Trophoblast cell (in vitro differentiated cells and primary cell): ENCODE data around the gene FAM53A.
A peak's percentile ranks its signal among the peaks of the same experiment; 100 is the strongest.

Source experiments
- DNase-seq, 2 donors: peaks; one replicate each; pipeline ENCODE4 v3.0.0-alpha.2; 2016
- H2AFZ ChIP-seq: 2 replicates; pipeline ENCODE4 v1.6.1; 2013; ENCODE audit warnings: low read length, moderate library complexity, mild to moderate bottlenecking; ENCODE audit not compliant: insufficient read depth, poor library complexity
- H2AK5ac ChIP-seq: 2 replicates; pipeline ENCODE4 v1.6.1; 2013; ENCODE audit warnings: mild to moderate bottlenecking, low read length
- H2BK120ac ChIP-seq: 2 replicates; pipeline ENCODE4 v1.6.1; 2013; ENCODE audit warnings: low read length, mild to moderate bottlenecking, moderate library complexity; ENCODE audit not compliant: insufficient read depth, poor library complexity
- H2BK12ac ChIP-seq: 2 replicates; pipeline ENCODE4 v1.6.1; 2013; ENCODE audit warnings: mild to moderate bottlenecking, low read length, moderate library complexity
- H2BK5ac ChIP-seq: 2 replicates; pipeline ENCODE4 v1.6.1; 2013; ENCODE audit warnings: low read length, low read depth, moderate library complexity, mild to moderate bottlenecking; ENCODE audit not compliant: poor library complexity
- H3K14ac ChIP-seq: 2 replicates; pipeline ENCODE4 v1.6.1; 2013; ENCODE audit warnings: mild to moderate bottlenecking, low read length
- H3K18ac ChIP-seq: 2 replicates; pipeline ENCODE4 v1.6.1; 2013; ENCODE audit warnings: mild to moderate bottlenecking, low read length
- H3K23ac ChIP-seq: 2 replicates; pipeline ENCODE4 v1.6.1; 2013; ENCODE audit warnings: low read length
- H3K27ac ChIP-seq: 2 replicates; pipeline ENCODE4 v1.5.1; 2013; ENCODE audit warnings: low read depth, mild to moderate bottlenecking, inconsistent platforms, low read length, moderate library complexity
- H3K27me3 ChIP-seq: 2 replicates; pipeline ENCODE4 v1.6.1; 2013; ENCODE audit warnings: inconsistent platforms, mild to moderate bottlenecking, low read length, moderate library complexity; ENCODE audit not compliant: insufficient read depth
- H3K36me3 ChIP-seq, 2 experiments: 1 replicate in 1 of 2; 2 replicates in 1 of 2; pipeline ENCODE4 v1.6.1; 2013; ENCODE audit warnings: low read length in 2 of 2, mild to moderate bottlenecking in 2 of 2, moderate library complexity in 1 of 2; ENCODE audit not compliant: insufficient read depth in 2 of 2, control insufficient read depth in 1 of 2
- H3K4ac ChIP-seq: 2 replicates; pipeline ENCODE4 v1.6.1; 2013; ENCODE audit warnings: low read depth, mild to moderate bottlenecking, low read length, moderate library complexity
- H3K4me1 ChIP-seq, 2 experiments: 1 replicate in 1 of 2; 2 replicates in 1 of 2; pipeline ENCODE4 v1.6.1; 2013; ENCODE audit warnings: low read length in 2 of 2, mild to moderate bottlenecking in 2 of 2, moderate library complexity in 1 of 2; ENCODE audit not compliant: insufficient read depth in 2 of 2, control insufficient read depth in 1 of 2
- H3K4me2 ChIP-seq: 2 replicates; pipeline ENCODE4 v1.6.1; 2013; ENCODE audit warnings: inconsistent platforms, mild to moderate bottlenecking, low read length, moderate library complexity
- H3K4me3 ChIP-seq: 2 replicates; pipeline ENCODE4 v1.5.1; 2013; ENCODE audit warnings: mild to moderate bottlenecking, low read depth, low read length, inconsistent platforms
- H3K79me1 ChIP-seq: one replicate; pipeline ENCODE4 v1.6.1; 2013; ENCODE audit warnings: low read length
- H3K79me2 ChIP-seq: 2 replicates; pipeline ENCODE4 v1.6.1; 2013; ENCODE audit warnings: low read length, mild to moderate bottlenecking; ENCODE audit not compliant: control insufficient read depth, insufficient read depth, poor library complexity
- H3K9ac ChIP-seq: 2 replicates; pipeline ENCODE4 v1.6.1; 2013; ENCODE audit warnings: mild to moderate bottlenecking, low read length
- H3K9me3 ChIP-seq: 2 replicates; pipeline ENCODE4 v1.6.1; 2013; ENCODE audit warnings: low read depth, mild to moderate bottlenecking, control low read depth, inconsistent platforms, low read length; ENCODE audit not compliant: insufficient read depth
- H4K12ac ChIP-seq: 2 replicates; pipeline ENCODE4 v1.6.1; 2013; ENCODE audit warnings: low read depth, mild to moderate bottlenecking, low read length, moderate library complexity
- H4K8ac ChIP-seq: 2 replicates; pipeline ENCODE4 v1.6.1; 2013; ENCODE audit warnings: low read depth, mild to moderate bottlenecking, low read length, moderate library complexity
- H4K91ac ChIP-seq: one replicate; pipeline ENCODE4 v1.6.1; 2013; ENCODE audit warnings: low read depth, mild to moderate bottlenecking, low read length, moderate library complexity
- WGBS: extraction: QIAGEN DNeasy Blood & Tissue Kit; methylation state at CpG from one replicate; pipeline ENCODE4 v1.1.7; 2013; ENCODE audit warnings: missing lambda C conversion rate; ENCODE audit not compliant: insufficient read length, insufficient coverage; ENCODE audit errors: extremely low coverage; 5-methylcytosine and 5-hydroxymethylcytosine counted together

Gene FAM53A

GRCh38 chr4:1664141-1664540 lies 20.0 kb downstream of the FAM53A start:
- H3K18ac ChIP-seq = no peak overlapping the region
- H3K23ac ChIP-seq = no peak overlapping the region
- no peak overlapping the region for H2BK5ac ChIP-seq
- H3K36me3 ChIP-seq = no peaks in the 10 kb centered on the region
- no peaks in the 10 kb centered on the region for H3K9me3 ChIP-seq
- no peak overlapping the region for H3K27ac ChIP-seq
- no peak overlapping the region for H3K4ac ChIP-seq
- H3K4me3 ChIP-seq = no peak overlapping the region
- H3K27me3 ChIP-seq = no peaks in the 10 kb centered on the region
- peaks cover 0 to 2% of the 10 kb centered on the region in 2 experiments for H3K4me1 ChIP-seq
- no peak overlapping the region for H2AK5ac ChIP-seq
- H4K91ac ChIP-seq = no peak overlapping the region
- H4K8ac ChIP-seq = no peak overlapping the region
- no peaks in the 10 kb centered on the region for H3K79me1 ChIP-seq
- no peak overlapping the region for H4K12ac ChIP-seq
- H3K79me2 ChIP-seq = no peaks in the 10 kb centered on the region
- H3K4me2 ChIP-seq = no peak overlapping the region
- DNase-seq = peak; percentile 60 to 81
- no peak overlapping the region for H3K9ac ChIP-seq
- H2BK120ac ChIP-seq = no peak overlapping the region
- no peak overlapping the region for H2AFZ ChIP-seq
- H2BK12ac ChIP-seq = no peak overlapping the region
- no CpG with 5 or more reads among the region's 8 CpGs for WGBS
- H3K14ac ChIP-seq = no peak overlapping the region

DNA sequence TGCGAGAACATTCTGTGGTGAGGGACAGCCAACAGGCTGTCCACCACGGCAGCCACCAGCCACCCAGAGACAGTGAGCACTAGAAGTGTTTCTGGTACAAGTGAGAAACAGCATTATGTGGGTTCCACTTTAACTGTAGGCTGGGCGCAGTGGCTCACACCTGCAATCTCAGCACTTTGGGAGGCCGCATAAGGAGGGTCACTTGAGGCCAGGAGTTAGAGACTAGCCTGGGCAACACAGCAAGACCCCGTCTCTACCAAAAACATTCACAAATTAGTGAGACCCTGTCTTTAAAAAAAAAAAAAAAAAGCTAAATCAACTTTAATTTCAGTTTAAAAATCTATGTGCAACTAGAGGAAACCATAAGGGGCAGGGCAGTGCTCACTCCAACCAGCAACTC lies 20.6 kb downstream of the FAM53A start:
- Histone ChIP-seq H4K8ac (no peak overlapping the region), H3K36me3 (no peaks in the 10 kb centered on the region), H3K4me2 (no peak overlapping the region), H3K4me3 (no peak overlapping the region), H4K91ac (no peak overlapping the region), H3K9me3 (no peaks in the 10 kb centered on the region), H3K79me2 (no peaks in the 10 kb centered on the region), H2AK5ac (no peak overlapping the region), H3K14ac (no peak overlapping the region), H3K27me3 (no peaks in the 10 kb centered on the region), H3K27ac (no peak overlapping the region), H4K12ac (no peak overlapping the region), H3K4ac (no peak overlapping the region), H3K23ac (no peak overlapping the region), H3K9ac (peak overlapping the region; percentile 50), H2AFZ (no peak overlapping the region), H3K79me1 (no peaks in the 10 kb centered on the region), H2BK12ac (no peak overlapping the region), H2BK120ac (no peak overlapping the region), H2BK5ac (no peak overlapping the region), H3K4me1 (peaks cover 0 to 2% of the 10 kb centered on the region in 2 experiments), H3K18ac (no peak overlapping the region)
- DNase-seq = no peak
- WGBS = no CpG with 5 or more reads among the region's 5 CpGs

DNA sequence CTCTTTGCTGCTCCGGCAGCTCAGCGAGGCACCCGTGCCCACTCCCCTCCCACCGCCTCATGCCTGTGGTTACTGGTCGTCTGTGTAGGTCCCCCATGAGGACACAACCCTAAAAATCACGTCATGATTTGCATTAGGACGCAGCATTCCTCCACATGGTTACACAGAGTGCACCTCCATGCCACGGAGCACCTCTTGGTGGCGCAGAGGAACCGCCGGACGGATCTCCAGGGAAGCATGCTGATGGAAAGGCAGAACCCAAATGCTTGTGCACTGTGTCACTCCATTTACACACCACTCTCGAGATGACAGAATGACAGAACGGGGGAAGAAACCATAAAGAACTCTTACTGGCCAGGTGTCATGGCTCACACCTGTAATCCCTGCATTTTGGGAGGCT lies 22.4 kb downstream of the FAM53A start:
- no peak overlapping the region for H3K9ac ChIP-seq
- H3K4me1 ChIP-seq = no peaks in the 10 kb centered on the region
- WGBS = no CpG with 5 or more reads among the region's 14 CpGs
- no peak overlapping the region for H3K27ac ChIP-seq
- no peak overlapping the region for H3K14ac ChIP-seq
- H3K4ac ChIP-seq = no peak overlapping the region
- no peak overlapping the region for H3K4me2 ChIP-seq
- no peak overlapping the region for H4K91ac ChIP-seq
- no peaks in the 10 kb centered on the region for H3K36me3 ChIP-seq
- no peak overlapping the region for H3K18ac ChIP-seq
- no peak overlapping the region for H2BK120ac ChIP-seq
- no peak for DNase-seq
- no peaks in the 10 kb centered on the region for H3K9me3 ChIP-seq
- H3K79me2 ChIP-seq = no peaks in the 10 kb centered on the region
- no peaks in the 10 kb centered on the region for H3K27me3 ChIP-seq
- H2BK5ac ChIP-seq = no peak overlapping the region
- no peak overlapping the region for H2AK5ac ChIP-seq
- H3K23ac ChIP-seq = no peak overlapping the region
- H4K8ac ChIP-seq = no peak overlapping the region
- H3K79me1 ChIP-seq = no peaks in the 10 kb centered on the region
- no peak overlapping the region for H2AFZ ChIP-seq
- H3K4me3 ChIP-seq = no peak overlapping the region
- no peak overlapping the region for H2BK12ac ChIP-seq
- H4K12ac ChIP-seq = no peak overlapping the region

DNA sequence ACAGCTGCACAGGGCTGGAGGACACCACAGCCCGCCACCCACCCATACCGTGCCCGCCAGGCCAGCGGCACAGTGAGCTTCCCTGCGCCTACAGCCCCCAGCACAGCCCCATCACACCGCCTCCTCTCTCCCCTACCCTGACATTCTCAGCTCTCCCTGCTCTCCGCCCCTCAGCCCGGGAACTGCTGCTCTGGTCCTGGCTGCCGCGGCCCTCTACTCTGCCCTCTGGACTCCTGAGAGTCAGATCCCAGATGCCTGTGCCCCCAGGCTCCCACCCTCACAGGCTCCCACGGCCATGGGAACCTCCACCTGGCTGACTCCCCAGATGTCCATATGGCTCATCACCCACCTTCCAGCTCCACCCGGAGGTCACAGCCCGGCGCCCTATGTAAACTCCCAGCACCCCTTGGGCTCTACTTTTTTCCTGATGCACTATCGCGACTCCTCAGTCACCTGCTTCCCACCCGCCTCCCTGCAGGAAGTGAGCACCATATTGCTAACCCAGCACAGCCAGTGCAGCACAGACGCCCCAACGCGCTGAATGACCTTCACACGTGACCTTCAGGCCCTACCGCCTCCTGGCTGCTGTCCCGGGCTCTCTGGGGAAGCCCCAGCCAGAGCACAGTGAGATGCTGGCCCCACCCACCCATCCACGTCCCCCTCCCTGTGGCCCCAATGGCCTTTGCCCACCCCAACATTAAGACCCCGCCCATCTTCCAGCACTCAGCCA lies 23.0 kb downstream of the FAM53A start:
- no peak overlapping the region for H3K14ac ChIP-seq
- H3K18ac ChIP-seq = no peak overlapping the region
- no CpG with 5 or more reads among the region's 25 CpGs for WGBS
- H4K12ac ChIP-seq = no peak overlapping the region
- H4K91ac ChIP-seq = no peak overlapping the region
- no peaks in the 10 kb centered on the region for H3K4me1 ChIP-seq
- H3K4me3 ChIP-seq = no peak overlapping the region
- H2AK5ac ChIP-seq = no peak overlapping the region
- H3K79me2 ChIP-seq = no peaks in the 10 kb centered on the region
- no peaks in the 10 kb centered on the region for H3K9me3 ChIP-seq
- H3K4ac ChIP-seq = no peak overlapping the region
- H3K4me2 ChIP-seq = no peak overlapping the region
- no peaks in the 10 kb centered on the region for H3K36me3 ChIP-seq
- no peak overlapping the region for H2BK12ac ChIP-seq
- H3K27me3 ChIP-seq = no peaks in the 10 kb centered on the region
- no peak overlapping the region for H2BK5ac ChIP-seq
- no peak for DNase-seq
- no peak overlapping the region for H2AFZ ChIP-seq
- no peaks in the 10 kb centered on the region for H3K79me1 ChIP-seq
- H3K27ac ChIP-seq = no peak overlapping the region
- no peak overlapping the region for H3K23ac ChIP-seq
- no peak overlapping the region for H4K8ac ChIP-seq
- H3K9ac ChIP-seq = no peak overlapping the region
- no peak overlapping the region for H2BK120ac ChIP-seq
